Measurements from ENCODE around the gene WNT16.

The WNT16 gene

GRCh38 chr7:121297843-121298242 lies 31.0 kb upstream of the WNT16 start:
- DNase-seq (ENCODE audit: low read depth) = no peak
- H3K4me3 ChIP-seq (ENCODE audit: low read depth, low read length) = no peak overlapping the region
- TF ChIP-seq POLR2A (IDR thresholded peaks at IDR 0.05; ENCODE audit: extremely low read depth, insufficient read length) = no peak
- TF ChIP-seq MYC (IDR thresholded peaks at IDR 0.05; ENCODE audit: low read depth, low read length) = no peak
- TF ChIP-seq, protein P1, sequence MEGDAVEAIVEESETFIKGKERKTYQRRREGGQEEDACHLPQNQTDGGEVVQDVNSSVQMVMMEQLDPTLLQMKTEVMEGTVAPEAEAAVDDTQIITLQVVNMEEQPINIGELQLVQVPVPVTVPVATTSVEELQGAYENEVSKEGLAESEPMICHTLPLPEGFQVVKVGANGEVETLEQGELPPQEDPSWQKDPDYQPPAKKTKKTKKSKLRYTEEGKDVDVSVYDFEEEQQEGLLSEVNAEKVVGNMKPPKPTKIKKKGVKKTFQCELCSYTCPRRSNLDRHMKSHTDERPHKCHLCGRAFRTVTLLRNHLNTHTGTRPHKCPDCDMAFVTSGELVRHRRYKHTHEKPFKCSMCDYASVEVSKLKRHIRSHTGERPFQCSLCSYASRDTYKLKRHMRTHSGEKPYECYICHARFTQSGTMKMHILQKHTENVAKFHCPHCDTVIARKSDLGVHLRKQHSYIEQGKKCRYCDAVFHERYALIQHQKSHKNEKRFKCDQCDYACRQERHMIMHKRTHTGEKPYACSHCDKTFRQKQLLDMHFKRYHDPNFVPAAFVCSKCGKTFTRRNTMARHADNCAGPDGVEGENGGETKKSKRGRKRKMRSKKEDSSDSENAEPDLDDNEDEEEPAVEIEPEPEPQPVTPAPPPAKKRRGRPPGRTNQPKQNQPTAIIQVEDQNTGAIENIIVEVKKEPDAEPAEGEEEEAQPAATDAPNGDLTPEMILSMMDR (IDR thresholded peaks at IDR 0.05; ENCODE audit: low read depth, low read length) = no peak
- TF ChIP-seq MAX (IDR thresholded peaks at IDR 0.05; ENCODE audit: low read depth, low read length) = no peak

DNA sequence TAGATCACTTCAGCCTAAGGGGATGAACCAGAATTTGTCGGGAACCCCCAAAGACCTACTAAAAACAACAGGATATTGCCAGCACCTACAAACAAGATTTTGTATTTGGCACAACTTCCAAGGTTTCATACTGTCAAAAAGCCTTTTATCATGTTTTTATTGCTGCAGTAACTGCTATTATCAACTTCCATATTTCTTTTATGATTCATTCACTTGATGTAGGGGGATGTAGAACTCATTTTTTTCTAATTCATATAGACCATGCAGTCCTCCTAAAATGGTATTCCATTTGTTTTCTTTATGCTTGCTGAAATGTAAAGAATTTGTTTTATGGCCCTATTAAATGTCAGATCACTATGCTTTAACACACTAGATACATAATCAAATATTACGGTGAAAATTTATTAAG lies 30.0 kb upstream of the WNT16 start:
- no peak for DNase-seq (ENCODE audit: low read depth)

GRCh38 chr7:121300685-121301420 lies 27.9 kb upstream of the WNT16 start:
- DNase-seq (ENCODE audit: low read depth) = no peak
- H3K4me3 ChIP-seq (ENCODE audit: low read depth, low read length) = no peak overlapping the region
- no peak for TF ChIP-seq MYC (IDR thresholded peaks at IDR 0.05; ENCODE audit: low read depth, low read length)
- TF ChIP-seq POLR2A (IDR thresholded peaks at IDR 0.05; ENCODE audit: extremely low read depth, insufficient read length) = no peak
- TF ChIP-seq MAX (IDR thresholded peaks at IDR 0.05; ENCODE audit: low read depth, low read length) = no peak
- TF ChIP-seq, protein P1 (IDR thresholded peaks at IDR 0.05; ENCODE audit: low read depth, low read length) = no peak

More for the DNA sequence above, 30.0 kb upstream of the WNT16 start:
- no peak for TF ChIP-seq MAX (IDR thresholded peaks at IDR 0.05; ENCODE audit: low read depth, low read length)
- H3K4me3 ChIP-seq (ENCODE audit: low read depth, low read length) = no peak overlapping the region

- DNase-seq (ENCODE audit: low read depth) = no peak
- H3K4me3 ChIP-seq (ENCODE audit: low read depth, low read length) = no peak overlapping the region
- TF ChIP-seq, protein P1 (IDR thresholded peaks at IDR 0.05; ENCODE audit: low read depth, low read length) = no peak
- TF ChIP-seq MYC (IDR thresholded peaks at IDR 0.05; ENCODE audit: low read depth, low read length) (no peak), MAX (IDR thresholded peaks at IDR 0.05; ENCODE audit: low read depth, low read length) (no peak), POLR2A (IDR thresholded peaks at IDR 0.05; ENCODE audit: extremely low read depth, insufficient read length) (no peak)
Measured at GRCh38 chr7:121301446-121302213, 27.2 kb upstream of the WNT16 start.

- H3K4me3 ChIP-seq (ENCODE audit: low read depth, low read length) = no peak overlapping the region
- no peak for TF ChIP-seq POLR2A (IDR thresholded peaks at IDR 0.05; ENCODE audit: extremely low read depth, insufficient read length)
- TF ChIP-seq MYC (IDR thresholded peaks at IDR 0.05; ENCODE audit: low read depth, low read length) = no peak
- TF ChIP-seq MAX (IDR thresholded peaks at IDR 0.05; ENCODE audit: low read depth, low read length) = no peak
- TF ChIP-seq, protein P1 (IDR thresholded peaks at IDR 0.05; ENCODE audit: low read depth, low read length) = no peak
- no peak for DNase-seq (ENCODE audit: low read depth)
Measured at GRCh38 chr7:121302214-121302745, 26.5 kb upstream of the WNT16 start.

Data from NB4 (cell line).